ENCODE measurements around the gene ANAPC2.

The ANAPC2 gene, protein sequence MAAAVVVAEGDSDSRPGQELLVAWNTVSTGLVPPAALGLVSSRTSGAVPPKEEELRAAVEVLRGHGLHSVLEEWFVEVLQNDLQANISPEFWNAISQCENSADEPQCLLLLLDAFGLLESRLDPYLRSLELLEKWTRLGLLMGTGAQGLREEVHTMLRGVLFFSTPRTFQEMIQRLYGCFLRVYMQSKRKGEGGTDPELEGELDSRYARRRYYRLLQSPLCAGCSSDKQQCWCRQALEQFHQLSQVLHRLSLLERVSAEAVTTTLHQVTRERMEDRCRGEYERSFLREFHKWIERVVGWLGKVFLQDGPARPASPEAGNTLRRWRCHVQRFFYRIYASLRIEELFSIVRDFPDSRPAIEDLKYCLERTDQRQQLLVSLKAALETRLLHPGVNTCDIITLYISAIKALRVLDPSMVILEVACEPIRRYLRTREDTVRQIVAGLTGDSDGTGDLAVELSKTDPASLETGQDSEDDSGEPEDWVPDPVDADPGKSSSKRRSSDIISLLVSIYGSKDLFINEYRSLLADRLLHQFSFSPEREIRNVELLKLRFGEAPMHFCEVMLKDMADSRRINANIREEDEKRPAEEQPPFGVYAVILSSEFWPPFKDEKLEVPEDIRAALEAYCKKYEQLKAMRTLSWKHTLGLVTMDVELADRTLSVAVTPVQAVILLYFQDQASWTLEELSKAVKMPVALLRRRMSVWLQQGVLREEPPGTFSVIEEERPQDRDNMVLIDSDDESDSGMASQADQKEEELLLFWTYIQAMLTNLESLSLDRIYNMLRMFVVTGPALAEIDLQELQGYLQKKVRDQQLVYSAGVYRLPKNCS

DNA sequence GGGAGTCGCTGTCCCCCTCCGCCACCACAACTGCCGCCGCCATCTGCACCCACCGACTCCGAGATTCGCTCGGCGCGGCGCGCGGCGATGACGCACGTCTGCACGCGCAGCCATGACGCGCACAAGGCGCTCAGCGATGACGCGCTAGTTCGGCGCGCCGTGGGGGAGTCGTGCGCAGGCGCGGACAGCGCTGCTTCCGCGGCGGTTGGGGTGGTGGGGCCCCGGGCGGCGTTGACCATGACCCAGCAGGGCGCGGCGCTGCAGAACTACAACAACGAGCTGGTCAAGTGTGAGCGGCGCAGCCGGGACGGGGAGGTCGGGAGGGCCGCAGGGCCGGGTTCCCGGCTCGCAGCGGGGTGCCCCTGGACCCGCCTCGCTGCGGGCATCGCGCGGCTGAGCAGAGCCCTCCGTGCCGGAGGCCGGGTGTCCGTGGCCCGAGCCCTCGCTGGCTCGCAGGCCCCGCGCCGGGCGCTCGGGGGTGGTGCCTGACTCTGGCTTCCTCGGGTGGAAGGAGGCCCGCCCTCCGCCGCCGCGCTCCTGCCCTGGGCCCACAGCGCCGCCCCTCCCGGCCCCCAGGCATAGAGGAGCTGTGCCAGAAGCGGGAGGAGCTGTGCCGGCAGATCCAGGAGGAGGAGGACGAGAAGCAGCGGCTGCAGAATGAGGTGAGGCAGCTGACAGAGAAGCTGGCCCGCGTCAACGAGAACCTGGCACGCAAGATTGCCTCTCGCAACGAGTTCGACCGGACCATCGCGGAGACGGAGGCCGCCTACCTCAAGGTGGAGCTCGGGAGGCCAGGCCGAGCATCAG lies at the start of gene ANAPC2, which contains the start of gene SSNA1:
ANAPC2 (minus strand) TSS at position 71 of the 807 bp plus-strand sequence; CDS start at position 43, 28 bp downstream.
SSNA1 (plus strand) TSS at position 187 of the 807 bp plus-strand sequence; CDS start at position 238, 51 bp downstream.
- peak; percentile 75 to 88 for DNase-seq (ENCODE audit: low read depth in 2 of 2)

DNA sequence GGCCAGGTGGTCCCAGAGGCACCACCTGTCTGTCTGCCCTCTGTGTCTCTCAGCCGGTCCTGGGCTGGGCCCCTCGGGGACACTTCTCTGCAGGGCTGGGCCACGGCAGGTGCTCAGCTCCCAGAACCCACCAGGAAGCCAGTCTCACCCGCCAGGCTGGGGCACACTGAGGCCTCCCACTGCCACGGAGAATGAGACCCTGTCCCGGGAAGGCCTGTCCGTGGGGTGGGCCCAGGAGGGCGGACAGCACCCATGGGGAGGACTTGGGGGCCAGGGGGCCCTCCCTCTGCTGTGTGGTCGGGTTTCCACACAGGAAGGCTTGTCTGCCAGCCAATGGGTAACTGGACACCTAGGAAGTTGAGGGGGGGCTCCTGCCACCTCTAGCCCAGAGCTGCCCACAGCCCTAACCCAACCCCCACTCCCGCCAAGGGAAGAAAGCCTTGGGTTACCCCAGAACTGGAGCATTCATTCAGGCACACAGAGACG lies 48.6 kb upstream of the ANAPC2 start:
- no peak for DNase-seq (ENCODE audit: low read depth in 2 of 2)

DNA sequence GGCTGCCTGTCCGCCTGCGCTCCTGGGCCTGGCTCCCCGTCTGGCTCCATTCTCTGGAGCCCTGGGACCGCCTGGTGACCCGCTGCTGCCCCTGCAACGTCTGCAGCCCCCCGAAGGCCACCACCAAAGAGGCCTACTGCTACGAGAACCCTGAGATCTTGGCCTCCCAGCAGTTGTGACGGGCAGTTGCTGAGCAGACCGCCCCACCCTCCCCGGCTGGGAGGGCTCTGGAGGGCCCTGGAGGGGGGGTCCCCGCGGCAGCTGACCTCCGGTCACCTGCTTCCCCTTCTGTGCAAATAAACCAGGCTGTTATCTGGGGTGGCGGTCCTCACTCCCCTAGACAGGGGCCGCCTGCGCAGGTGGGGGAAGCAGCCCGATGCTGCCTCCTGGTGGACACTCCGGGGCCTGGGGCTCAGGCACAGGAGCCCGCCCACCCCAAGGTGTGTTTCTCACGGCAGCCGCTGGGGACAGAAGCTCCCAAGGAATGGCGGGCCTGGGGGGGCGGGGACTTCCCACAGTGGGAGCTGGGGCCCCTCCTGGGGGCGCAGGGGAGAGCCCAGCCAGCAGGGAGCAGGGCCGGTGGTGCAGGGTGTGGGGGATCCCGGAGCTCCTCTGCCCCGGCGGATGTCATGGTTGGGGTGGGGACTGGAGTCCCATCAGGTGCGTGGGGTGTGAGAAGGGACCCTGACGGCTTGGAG lies 48.0 kb upstream of the ANAPC2 start:
- DNase-seq (ENCODE audit: low read depth in 2 of 2), result peak; percentile 78 to 81

DNA sequence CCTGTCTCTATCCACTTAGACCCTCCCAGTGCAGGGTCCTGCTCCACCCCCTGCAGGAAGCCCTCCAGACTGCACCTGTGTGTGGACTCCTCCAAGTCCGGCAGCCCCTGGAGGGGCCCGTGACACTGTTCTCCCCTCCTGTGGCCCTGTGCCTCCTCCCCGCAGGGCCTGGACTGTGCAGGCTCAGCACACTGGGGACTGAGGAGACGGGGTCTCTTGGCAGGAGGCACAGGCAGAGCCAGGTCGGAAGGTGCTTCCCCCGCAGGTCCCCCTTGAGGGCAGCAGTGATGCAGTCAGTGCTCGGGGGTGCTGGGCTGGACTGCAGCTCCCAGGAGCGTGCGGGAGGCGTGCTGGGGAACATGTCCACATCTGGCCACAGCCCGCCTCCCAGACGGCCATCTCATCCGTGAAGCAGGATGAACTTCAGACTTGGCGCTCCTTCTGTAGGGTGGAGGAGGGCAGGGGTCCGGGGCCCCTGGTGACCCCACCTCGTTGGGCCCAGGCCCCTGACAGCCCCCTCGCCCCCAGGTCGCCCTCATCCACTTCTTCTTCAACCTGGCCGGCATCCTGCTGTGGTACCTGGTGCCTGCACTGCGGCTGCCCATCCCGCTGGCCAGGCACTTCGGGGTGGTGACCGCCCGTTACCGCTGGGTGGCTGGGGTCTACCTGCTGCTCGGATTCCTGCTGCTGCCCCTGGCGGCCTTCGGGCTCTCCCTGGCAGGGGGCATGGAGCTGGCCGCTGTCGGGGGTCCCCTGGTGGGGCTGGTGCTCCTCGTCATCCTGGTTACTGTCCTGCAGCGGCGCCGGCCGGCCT lies 47.3 kb upstream of the ANAPC2 start:
- no peak for DNase-seq (ENCODE audit: low read depth in 2 of 2)

DNA sequence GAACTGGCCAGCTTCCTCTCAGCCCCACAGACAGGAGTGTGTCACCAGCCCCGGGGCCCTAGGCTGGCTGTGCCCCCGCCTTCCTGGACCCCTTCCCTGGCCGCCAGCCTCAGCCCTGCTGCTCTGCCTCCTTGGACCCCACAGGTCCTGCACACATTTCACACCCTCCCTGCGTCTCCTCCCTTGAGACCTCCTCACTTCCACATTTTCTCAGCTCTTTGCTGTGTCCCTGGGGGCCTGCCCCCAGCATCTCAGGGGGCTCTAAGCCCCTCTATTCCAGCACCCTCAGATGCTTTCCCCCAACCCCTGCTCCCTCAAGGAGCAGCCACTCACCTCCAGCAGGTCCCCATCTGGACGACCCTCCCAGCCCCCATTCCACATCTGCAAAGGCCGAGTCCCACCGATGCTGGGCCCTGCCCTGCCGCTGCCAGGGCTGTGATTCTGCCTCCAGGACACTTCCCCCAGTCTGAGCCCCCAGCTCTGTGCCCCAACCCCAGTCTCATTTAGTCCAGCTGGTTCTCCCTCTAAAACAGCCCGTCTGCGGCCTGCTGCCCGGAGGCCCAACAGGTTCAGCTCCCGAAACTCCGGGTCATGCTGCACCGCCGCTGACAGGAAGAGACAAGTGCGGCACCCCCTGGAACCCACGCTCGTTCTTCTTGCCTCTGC lies 46.5 kb upstream of the ANAPC2 start:
- DNase-seq (ENCODE audit: low read depth in 2 of 2), result no peak

DNA sequence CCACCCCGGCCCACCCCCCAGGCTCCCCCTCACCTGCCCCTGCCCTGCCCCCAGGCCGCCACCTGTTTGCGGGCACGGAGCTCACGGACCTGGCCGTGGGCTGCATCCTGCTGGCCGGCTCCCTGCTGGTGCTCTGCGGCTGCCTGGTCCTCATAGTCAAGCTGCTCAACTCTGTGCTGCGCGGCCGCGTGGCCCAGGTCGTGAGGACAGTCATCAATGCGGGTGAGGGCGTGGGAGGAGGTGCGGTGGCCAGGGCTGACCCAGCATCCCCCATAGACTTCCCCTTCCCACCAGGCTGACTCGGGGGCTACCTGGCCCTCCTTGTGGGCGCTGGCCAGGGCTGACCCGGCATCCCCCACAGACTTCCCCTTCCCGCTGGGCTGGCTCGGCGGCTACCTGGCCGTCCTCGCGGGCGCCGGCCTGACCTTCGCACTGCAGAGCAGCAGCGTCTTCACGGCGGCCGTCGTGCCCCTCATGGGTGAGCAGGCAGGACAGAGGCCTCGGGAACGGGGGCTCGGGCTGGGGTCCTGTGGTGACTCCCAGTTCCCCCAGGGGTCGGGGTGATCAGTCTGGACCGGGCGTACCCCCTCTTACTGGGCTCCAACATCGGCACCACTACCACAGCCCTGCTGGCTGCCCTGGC lies 45.8 kb upstream of the ANAPC2 start:
- no peak for DNase-seq (ENCODE audit: low read depth in 2 of 2)

DNA sequence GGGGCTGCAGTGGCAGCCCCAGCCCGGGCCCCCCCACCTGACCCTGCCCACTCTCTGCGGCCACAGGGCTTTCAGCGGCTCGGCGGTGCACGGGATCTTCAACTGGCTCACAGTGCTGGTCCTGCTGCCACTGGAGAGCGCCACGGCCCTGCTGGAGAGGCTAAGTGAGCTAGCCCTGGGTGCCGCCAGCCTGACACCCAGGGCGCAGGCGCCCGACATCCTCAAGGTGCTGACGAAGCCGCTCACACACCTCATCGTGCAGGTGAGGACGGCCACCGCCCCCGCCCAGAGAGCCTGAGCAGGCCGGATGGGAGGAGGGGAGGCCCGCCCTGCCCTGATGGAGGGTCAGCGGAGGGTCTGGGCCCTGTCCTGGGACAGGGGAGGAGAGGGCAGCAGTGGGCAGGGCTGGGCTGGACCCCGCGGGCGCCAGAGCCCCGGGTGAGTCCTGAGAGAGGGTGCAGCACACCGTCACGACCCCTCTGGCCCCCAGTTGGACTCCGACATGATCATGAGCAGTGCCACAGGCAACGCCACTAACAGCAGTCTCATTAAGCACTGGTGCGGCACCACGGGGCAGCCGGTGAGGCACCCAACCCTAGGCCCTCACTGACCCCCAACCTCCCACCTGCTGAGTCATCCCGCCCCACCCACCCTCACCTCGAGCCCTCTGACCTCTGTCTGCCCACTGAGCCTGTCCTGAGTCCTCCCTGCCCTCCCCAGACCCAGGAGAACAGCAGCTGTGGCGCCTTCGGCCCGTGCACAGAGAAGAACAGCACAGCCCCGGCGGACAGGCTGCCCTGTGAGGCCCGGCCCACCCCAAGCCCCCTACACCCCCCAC lies 45.0 kb upstream of the ANAPC2 start:
- DNase-seq (ENCODE audit: low read depth in 2 of 2), result no peak

DNA sequence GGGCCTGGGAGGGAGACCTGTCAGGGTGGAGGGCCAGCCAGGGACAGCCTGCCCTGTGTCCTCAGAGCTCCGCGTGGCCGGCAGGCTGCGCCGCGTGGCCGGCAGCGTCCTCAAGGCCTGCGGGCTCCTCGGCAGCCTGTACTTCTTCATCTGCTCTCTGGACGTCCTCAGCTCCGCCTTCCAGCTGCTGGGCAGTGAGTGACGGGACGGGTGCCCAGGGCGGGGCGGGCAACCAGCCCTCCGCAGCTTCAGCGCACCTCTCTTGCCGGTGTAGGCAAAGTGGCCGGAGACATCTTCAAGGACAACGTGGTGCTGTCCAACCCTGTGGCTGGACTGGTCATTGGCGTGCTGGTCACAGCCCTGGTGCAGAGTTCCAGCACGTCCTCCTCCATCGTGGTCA lies 44.1 kb upstream of the ANAPC2 start:
- DNase-seq (ENCODE audit: low read depth in 2 of 2), result no peak

DNA sequence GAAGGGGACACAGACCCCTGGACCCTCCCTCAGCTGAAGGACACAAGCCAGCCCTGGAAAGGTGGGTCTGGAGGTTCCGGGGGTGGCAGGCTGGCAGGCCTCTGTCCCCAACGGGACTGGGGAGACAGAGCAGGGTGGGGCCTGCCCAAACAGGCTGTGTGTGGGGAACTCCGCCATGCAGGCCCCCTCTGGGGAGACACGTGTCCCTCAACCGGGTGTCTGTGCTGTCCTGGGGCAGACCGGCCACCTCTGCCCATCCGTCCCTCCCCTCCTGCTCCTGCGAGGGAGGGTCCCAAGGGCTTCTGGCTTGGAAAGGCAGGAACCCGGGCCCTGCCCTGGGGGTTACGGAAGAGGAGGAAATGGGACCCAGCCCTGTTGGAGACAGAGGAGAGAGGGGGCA lies 43.7 kb upstream of the ANAPC2 start:
- no peak for DNase-seq (ENCODE audit: low read depth in 2 of 2)

DNA sequence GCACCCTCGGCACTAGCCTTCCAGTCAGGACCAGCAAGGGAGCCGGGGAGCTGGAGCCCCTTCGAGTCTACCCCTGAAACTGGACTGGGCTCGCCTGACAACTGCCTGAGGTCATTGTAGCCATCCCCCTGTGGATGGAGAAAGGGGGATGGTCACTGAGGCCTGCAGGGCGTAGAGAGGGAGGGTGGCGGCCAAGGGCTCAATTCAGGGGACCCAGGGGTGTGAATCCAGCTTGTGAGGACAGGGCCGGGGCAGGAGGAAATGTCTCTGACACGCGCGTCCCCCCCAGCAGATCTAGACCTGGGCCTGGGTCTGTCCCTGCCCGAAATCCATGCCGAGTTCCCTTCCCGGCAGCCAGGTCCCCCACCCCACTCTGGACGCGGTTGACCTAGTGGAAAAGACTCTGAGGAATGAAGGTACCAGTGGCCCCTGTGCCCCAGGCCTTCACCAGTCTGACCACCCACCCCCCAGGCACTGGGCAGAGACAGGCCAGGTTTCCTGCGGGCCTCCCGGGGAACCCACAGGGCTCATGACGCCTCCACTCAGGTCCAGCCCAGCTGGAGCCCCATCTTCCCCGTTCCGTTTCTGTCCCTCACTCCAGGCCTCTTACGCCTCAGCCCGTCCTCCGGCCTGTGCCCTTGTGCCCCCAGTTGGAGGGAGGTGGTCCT lies 43.1 kb upstream of the ANAPC2 start:
- no peak for DNase-seq (ENCODE audit: low read depth in 2 of 2)

DNA sequence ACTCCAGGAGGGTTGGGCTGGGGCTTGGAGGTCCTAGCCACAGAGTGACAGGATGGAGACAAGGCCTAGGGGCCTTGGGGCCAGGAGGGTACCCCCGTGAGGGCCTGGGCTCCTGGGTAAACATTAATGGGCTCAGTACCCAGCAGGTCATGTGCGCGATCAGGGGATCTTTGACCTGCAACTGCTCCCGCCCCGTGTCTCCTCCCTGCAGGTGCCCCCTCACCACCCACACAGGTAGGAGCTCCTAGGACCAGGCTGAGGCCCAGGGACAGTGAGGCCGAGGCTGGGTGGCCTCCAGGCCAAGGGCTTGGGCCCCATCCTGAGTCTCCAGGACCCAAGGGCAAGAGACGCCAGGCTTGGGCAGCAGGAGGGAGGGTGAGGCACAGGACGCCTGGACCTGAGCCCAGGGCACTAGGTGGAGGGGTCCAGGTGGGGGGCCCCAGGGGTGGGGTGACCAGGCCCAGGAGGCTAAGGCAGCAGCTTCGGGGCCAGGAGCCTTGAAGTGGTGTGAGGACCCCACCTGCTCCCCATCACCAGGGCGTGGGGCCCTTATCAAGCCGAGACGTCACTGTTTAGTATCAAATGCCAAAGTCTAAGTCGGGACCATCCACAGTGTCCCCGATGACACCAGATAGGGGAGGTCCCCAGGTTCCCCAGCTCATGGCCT lies 42.5 kb upstream of the ANAPC2 start, which contains the start of gene SLC34A3:
SLC34A3 (plus strand) TSS at position 197 of the 667 bp plus-strand sequence. CDS start 802 bp downstream, outside the sequence.
- DNase-seq (ENCODE audit: low read depth in 2 of 2), result no peak

DNA sequence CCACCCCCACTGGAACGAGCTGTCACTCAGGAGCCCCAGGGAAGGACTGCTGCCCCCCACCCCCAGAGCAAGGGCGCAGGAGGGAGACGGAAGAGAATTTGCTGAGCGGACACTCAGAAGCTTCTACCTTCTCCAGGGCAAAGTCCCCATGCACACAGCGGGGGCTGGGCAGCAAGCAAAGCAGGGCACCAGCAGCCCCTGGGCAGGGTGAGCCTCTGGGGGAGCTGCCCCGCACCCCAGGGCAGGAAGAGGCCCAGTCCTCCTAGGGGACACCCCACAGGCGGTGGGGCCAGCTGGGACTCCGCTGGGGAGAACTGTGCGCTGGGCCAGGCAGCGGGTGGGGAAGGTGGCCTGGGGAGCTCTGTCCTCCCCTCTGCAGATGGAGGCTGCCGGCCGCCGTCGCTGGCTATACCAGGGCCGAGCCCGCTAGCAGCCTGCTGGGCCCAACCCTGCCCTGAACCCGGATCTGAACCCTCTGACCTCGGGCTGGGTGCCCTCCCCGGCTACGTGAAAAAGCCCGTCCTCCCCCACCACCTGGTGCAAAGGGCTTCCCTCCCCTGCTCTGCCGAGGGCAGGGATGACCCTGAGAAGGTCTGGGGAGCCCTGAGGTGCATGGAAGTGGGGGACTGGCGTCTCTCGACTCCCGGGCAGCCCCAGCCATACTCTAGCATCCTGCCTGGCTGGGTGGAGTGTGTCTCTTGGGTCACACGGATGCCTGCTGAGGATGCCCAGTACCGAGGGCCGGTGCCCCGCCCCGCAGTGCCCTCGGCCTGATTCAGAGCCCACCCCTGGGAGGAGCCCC lies 41.7 kb upstream of the ANAPC2 start:
- no peak for DNase-seq (ENCODE audit: low read depth in 2 of 2)

DNA sequence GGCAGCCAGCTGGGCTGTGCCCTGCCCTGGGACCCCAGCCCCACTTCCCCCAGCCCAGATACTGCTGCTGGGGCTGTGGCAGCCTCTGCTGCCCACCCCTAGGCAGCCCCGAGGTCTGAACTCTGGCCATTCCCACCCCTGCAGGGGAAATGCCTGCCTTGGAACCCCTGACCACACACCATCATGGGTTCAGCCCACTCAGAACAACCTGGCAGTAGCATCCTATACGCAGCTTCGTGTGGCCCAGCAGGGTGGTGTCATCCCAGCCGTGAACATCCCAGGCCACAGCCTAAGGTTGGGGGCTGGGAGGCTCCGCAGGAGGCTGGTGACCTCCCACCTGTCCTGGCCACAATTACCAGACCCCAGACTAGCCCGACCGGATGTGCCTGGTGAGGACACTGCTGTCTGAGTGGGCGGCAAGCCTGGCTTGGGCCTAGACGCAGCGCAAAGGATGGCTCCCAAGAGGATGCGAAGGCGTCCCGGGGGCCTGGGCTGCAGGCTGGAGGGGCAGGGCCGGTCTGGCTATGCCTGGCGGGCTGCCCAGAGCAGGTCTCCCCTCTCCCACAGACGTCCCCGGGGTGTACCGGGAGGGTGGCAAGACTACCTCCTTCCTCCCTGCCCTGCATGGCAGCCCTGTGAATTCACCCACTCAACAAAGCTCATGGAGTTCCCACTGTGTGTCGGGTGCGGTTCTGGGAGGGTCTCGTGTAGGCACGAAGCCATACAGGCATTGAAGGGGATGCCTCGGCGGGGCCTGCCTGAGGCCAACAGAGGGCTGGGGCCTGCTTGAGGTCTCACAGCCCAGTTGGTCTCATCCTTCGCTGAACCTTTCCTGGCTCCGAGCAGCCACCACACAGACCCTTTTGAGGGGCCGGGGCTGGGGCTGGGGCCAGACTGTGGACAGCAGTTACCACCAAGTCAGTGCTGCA lies 40.9 kb upstream of the ANAPC2 start:
- DNase-seq (ENCODE audit: low read depth in 2 of 2), result no peak

DNA sequence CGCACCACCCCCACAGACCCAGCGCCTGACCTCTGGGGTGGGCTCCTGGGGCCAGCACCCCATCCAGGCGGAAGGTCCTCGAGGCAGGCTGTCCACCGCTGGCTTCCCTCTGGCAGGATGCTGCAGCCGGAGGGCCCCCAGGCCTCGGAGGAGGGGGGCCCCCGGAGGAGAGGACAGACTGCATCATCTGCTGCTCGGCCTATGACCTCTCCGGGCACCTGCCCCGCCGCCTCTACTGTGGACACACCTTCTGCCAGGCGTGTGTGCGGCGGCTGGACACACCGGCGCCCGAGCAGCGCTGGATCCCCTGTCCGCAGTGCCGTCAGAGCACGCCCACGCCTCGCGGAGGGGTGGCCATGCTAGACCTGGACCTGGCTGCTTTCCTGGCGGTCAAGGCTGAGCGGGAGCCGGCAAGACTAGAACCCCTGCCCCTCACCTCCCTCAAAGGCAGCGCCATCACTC lies 40.2 kb upstream of the ANAPC2 start:
- no peak for DNase-seq (ENCODE audit: low read depth in 2 of 2)
